Lower leg skin (tissue), 4 donors: ENCODE results near the gene DSCAML1. TPM values are rescaled to one million over a fixed set of nuclear protein-coding genes. Genes with fewer than 3 reads are reported as not detected.

Source experiments
- DNase-seq, 2 donors: peaks; one replicate each; pipeline ENCODE4 v3.0.0-alpha.2; 2019; ENCODE audit warnings: low spot score in 2 of 2
- H3K4me3 ChIP-seq: fragments of 200-600 bp; sonication (generic); 2 replicates; pipeline ENCODE4 v1.5.1; 2017; ENCODE audit warnings: mild to moderate bottlenecking, low read depth; ENCODE audit not compliant: poor library complexity, severe bottlenecking
- CTCF ChIP-seq, 3 donors: fragments of 450-650 bp; IDR thresholded peaks; one replicate each; pipeline ENCODE4 v1.5.1; 2016; ENCODE audit warnings: antibody characterized with exemption in 3 of 3, mild to moderate bottlenecking in 3 of 3, moderate library complexity in 2 of 3
- POLR2A ChIP-seq, 2 donors: fragments of 450-650 bp; IDR thresholded peaks; one replicate each; pipeline ENCODE4 v1.6.1; 2016 to 2017; ENCODE audit warnings: antibody characterized with exemption in 2 of 2, mild to moderate bottlenecking in 1 of 2, moderate library complexity in 1 of 2
- WGBS, 2 donors: methylation state at CpG; one replicate each; pipeline ENCODE4 v1.1.5; 2018; 5-methylcytosine and 5-hydroxymethylcytosine counted together
- intact Hi-C: fragments of 100-400 bp; cut with DNase I; formaldehyde crosslinking; loops from one replicate; pipeline ENCODE4 v1.15.0; 2023; ENCODE audit warnings: low total_unique reads
- total RNA-seq, 4 donors: library from RNA; depleted of rRNA; stranded (reverse); fragments of >200 nt; gene quantifications; one replicate each; pipeline ENCODE4 v1.1.0, GENCODE V29; 2016

The DSCAML1 gene
- total RNA-seq, 4 donors from 2014 or later: 0.07 to 0.13 (median 0.08) TPM

GRCh38 chr11:117688255-117688797 is 108.7 kb downstream of the DSCAML1 start:
- TF ChIP-seq POLR2A (IDR thresholded peaks at IDR 0.05) (no peak), CTCF (IDR thresholded peaks at IDR 0.05) (no peak)
- DNase-seq: no peak
- 61 to 85% methylated on average over 3 of the region's 3 CpGs for WGBS, 2 donors
- intact Hi-C loops: no loop called here
- H3K4me3 ChIP-seq: no peak overlapping the region

- intact Hi-C loops: no loop called here
- DNase-seq: no peak
- H3K4me3 ChIP-seq: no peak overlapping the region
- WGBS, 2 donors: 81 to 90% methylated on average over 6 of the region's 6 CpGs
- TF ChIP-seq CTCF (IDR thresholded peaks at IDR 0.05): no peak
- no peak for TF ChIP-seq POLR2A (IDR thresholded peaks at IDR 0.05)
These were observed 109.2 kb downstream of the DSCAML1 start for GRCh38 chr11:117687776-117688175.

GRCh38 chr11:117686711-117687110 is 110.3 kb downstream of the DSCAML1 start:
- intact Hi-C loops: no loop called here
- H3K4me3 ChIP-seq: no peak overlapping the region
- DNase-seq: no peak
- WGBS, 2 donors: 75 to 96% methylated on average over 3 of the region's 3 CpGs
- no peak for TF ChIP-seq CTCF (IDR thresholded peaks at IDR 0.05)
- no peak for TF ChIP-seq POLR2A (IDR thresholded peaks at IDR 0.05)

- no peak for DNase-seq
- WGBS, 2 donors: 73 to 79% methylated on average over 6 of the region's 6 CpGs
- H3K4me3 ChIP-seq: no peak overlapping the region
- intact Hi-C loops: no loop called here
- no peak for TF ChIP-seq POLR2A (IDR thresholded peaks at IDR 0.05)
- TF ChIP-seq CTCF (IDR thresholded peaks at IDR 0.05): no peak
These were observed 111.5 kb downstream of the DSCAML1 start for GRCh38 chr11:117685566-117685965.

GRCh38 chr11:117684731-117685130 is 112.3 kb downstream of the DSCAML1 start:
- intact Hi-C loops: no loop called here
- H3K4me3 ChIP-seq: no peak overlapping the region
- no peak for DNase-seq
- 70 to 76% methylated on average over 4 of the region's 4 CpGs for WGBS, 2 donors
- TF ChIP-seq POLR2A (IDR thresholded peaks at IDR 0.05) (no peak), CTCF (IDR thresholded peaks at IDR 0.05) (no peak)

- intact Hi-C loops: no loop called here
- WGBS, 2 donors: 80 to 81% methylated on average over 3 of the region's 3 CpGs
- TF ChIP-seq POLR2A (IDR thresholded peaks at IDR 0.05): no peak
- no peak for TF ChIP-seq CTCF (IDR thresholded peaks at IDR 0.05)
- H3K4me3 ChIP-seq: no peak overlapping the region
- DNase-seq: no peak
These were observed 112.9 kb downstream of the DSCAML1 start for GRCh38 chr11:117684111-117684510.
